ENCODE data around the gene CBLB. TPM values are rescaled to one million over a fixed set of nuclear protein-coding genes. Genes with fewer than 3 reads are reported as not detected.

The CBLB gene
- total and polyA plus RNA-seq, 12 donors: 20.4 to 58.9 (median 33.5) TPM

DNA sequence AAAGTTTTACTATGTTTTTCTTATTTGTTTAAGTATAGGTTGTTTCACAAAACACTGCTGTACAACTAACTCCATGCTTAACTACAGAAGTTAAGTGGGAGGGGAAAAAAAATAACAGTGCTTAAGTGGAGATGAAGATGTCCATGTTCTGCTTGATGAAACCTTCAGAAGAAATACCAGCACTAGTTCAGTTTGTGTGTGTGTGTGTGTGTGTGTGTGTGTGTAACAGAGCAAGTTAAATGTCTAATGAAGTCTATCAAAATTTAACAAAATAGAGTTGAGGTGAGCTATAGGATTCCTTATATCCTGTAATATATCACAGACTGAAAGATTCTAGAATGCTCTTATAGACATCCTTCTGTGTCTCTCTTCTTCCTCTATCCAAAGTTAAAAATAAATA lies 44.1 kb upstream of the CBLB start:
- Histone ChIP-seq H3K27me3 (no peaks in the 10 kb centered on the region), H3K9me3 (replicated peaks in 1 of 3) (no peaks in the 10 kb centered on the region), H3K4me3 (no peak overlapping the region), H3K27ac (no peak overlapping the region), H3K36me3 (replicated peaks in 1 of 2) (no peaks in the 10 kb centered on the region), H3K4me1 (replicated peaks in 1 of 2) (peaks cover 0 to 4% of the 10 kb centered on the region in 2 donors)
- TF ChIP-seq POLR2A (IDR thresholded peaks at IDR 0.05): no peak
- no peak for TF ChIP-seq CTCF (IDR thresholded peaks at IDR 0.05)
- no peak for DNase-seq
- intact Hi-C loops (cut with DNase I): no loop called here

- Histone ChIP-seq H3K27ac (no peak overlapping the region), H3K27me3 (no peaks in the 10 kb centered on the region), H3K9me3 (replicated peaks in 1 of 3) (no peaks in the 10 kb centered on the region), H3K4me1 (replicated peaks in 1 of 2) (peaks cover 8 to 9% of the 10 kb centered on the region in 2 donors), H3K36me3 (replicated peaks in 1 of 2) (no peaks in the 10 kb centered on the region), H3K4me3 (no peak overlapping the region)
- no peak for DNase-seq
- TF ChIP-seq CTCF (IDR thresholded peaks at IDR 0.05) (no peak), POLR2A (IDR thresholded peaks at IDR 0.05) (no peak)
- intact Hi-C loops (cut with DNase I): no loop called here
These were observed 42.7 kb upstream of the CBLB start for GRCh38 chr3:105911496-105911895.

DNA sequence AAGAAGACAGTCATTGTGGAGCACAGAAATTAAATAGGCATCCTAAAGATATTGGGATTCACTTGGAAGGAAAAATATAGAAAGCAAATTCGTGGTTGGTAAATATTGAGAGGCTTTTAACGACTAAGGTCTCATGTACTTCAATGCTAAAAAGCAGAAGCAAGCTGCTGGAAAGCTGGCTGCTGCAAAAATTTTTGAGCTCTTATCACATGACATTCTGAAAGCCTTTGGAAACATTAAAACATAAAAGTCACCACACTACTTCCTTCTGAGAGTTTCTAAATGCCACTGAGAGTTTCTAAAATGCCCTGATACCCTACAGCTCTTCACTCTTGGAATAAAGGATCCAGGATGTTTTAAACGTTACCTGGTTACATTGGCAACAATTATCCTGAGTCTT lies 39.0 kb upstream of the CBLB start:
- no peaks in the 10 kb centered on the region for H3K9me3 ChIP-seq (replicated peaks in 1 of 3)
- intact Hi-C loops (cut with DNase I): no loop called here
- peaks cover 13 to 16% of the 10 kb centered on the region in 2 donors for H3K4me1 ChIP-seq (replicated peaks in 1 of 2)
- DNase-seq: peak in 2 of 7 donors; percentile 17 to 25
- H3K36me3 ChIP-seq (replicated peaks in 1 of 2): no peaks in the 10 kb centered on the region
- WGBS, 4 donors: 33 to 52% (median 43%) methylated on average over 3 of the region's 3 CpGs
- no peaks in the 10 kb centered on the region for H3K27me3 ChIP-seq
- H3K4me3 ChIP-seq: no peak overlapping the region
- no peak for TF ChIP-seq POLR2A (IDR thresholded peaks at IDR 0.05)
- H3K27ac ChIP-seq: peak overlapping the region in 4 of 5 donors; percentile 25 to 69 (median 48)

DNA sequence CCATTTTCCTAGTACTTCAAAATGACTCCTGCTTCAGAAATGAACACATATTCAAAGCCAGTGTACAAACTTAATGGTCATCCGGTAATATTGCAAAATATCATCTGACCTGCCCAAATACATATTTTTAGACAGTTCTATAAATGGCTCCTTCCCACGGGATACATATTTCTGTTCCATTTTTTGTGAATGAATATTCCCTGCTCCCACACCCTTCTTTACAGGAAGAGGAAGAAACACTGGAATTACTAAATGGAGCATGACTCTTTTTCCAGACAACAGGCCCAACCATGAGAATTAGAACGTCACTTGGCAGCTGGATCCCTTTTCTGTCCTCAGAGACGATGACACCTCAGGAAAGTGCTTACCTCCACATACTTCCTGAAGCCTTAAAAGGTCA lies 38.0 kb upstream of the CBLB start:
- intact Hi-C loops (cut with DNase I): no loop called here
- TF ChIP-seq POLR2A (IDR thresholded peaks at IDR 0.05): no peak
- Histone ChIP-seq H3K27ac (peak overlapping the region in 4 of 5 donors; percentile 36 to 69 (median 48)), H3K36me3 (replicated peaks in 1 of 2) (no peaks in the 10 kb centered on the region), H3K27me3 (no peaks in the 10 kb centered on the region), H3K4me3 (no peak overlapping the region), H3K4me1 (replicated peaks in 1 of 2) (peaks cover 13 to 16% of the 10 kb centered on the region in 2 donors), H3K9me3 (replicated peaks in 1 of 3) (no peaks in the 10 kb centered on the region)
- WGBS, 4 donors: 20 to 37% (median 31%) methylated on average over 4 of the region's 4 CpGs
- peak in 6 of 7 donors; percentile 37 to 66 (median 46) for DNase-seq

- TF ChIP-seq POLR2A (IDR thresholded peaks at IDR 0.05) (no peak), CTCF (IDR thresholded peaks at IDR 0.05) (no peak)
- Histone ChIP-seq H3K27ac (peak overlapping the region in 2 of 5 donors; percentile 60 to 69), H3K4me1 (replicated peaks in 1 of 2) (peaks cover 13 to 16% of the 10 kb centered on the region in 2 donors), H3K4me3 (no peak overlapping the region), H3K27me3 (no peaks in the 10 kb centered on the region), H3K9me3 (replicated peaks in 1 of 3) (no peaks in the 10 kb centered on the region), H3K36me3 (replicated peaks in 1 of 2) (no peaks in the 10 kb centered on the region)
- no peak for DNase-seq
- 44 to 67% (median 57%) methylated on average over 1 of the region's 1 CpG for WGBS, 4 donors
- intact Hi-C loops (cut with DNase I): no loop called here
These were observed 37.5 kb upstream of the CBLB start for GRCh38 chr3:105906345-105906744.

All from adrenal gland (tissue), 12 donors.